Measurements from ENCODE around the gene GLRX2.

Gene GLRX2

GRCh38 chr1:193111641-193112090 is 6.5 kb upstream of the GLRX2 start:
- peak; percentile 64 for DNase-seq (ENCODE audit: low spot score)

GRCh38 chr1:193110864-193111263 is 5.7 kb upstream of the GLRX2 start:
- no peak for DNase-seq (ENCODE audit: low spot score)

- DNase-seq (ENCODE audit: low spot score): no peak
Measured at GRCh38 chr1:193110246-193110645, 5.0 kb upstream of the GLRX2 start.

- no peak for DNase-seq (ENCODE audit: low spot score)
Measured at GRCh38 chr1:193109619-193110018, 4.4 kb upstream of the GLRX2 start.

- DNase-seq (ENCODE audit: low spot score): no peak
Measured at GRCh38 chr1:193108471-193108870, 3.3 kb upstream of the GLRX2 start.

GRCh38 chr1:193105821-193106177 is 585 bp upstream of the GLRX2 start:
- DNase-seq (ENCODE audit: low spot score): no peak

GRCh38 chr1:193104502-193104906 is 710 bp downstream of the GLRX2 start:
- DNase-seq (ENCODE audit: low spot score): peak; percentile 39

GRCh38 chr1:193103759-193104501 is 1.3 kb downstream of the GLRX2 start:
- DNase-seq (ENCODE audit: low spot score): no peak

- no peak for DNase-seq (ENCODE audit: low spot score)
Measured at GRCh38 chr1:193102662-193103061, 2.6 kb downstream of the GLRX2 start.

GRCh38 chr1:193094112-193094511 is 11.1 kb downstream of the GLRX2 start:
- DNase-seq (ENCODE audit: low spot score): no peak

GRCh38 chr1:193090865-193091264 is 14.3 kb downstream of the GLRX2 start:
- DNase-seq (ENCODE audit: low spot score): no peak

GRCh38 chr1:193087893-193088292 is 17.3 kb downstream of the GLRX2 start:
- no peak for DNase-seq (ENCODE audit: low spot score)

- no peak for DNase-seq (ENCODE audit: low spot score)
Measured at GRCh38 chr1:193086342-193086741, 18.9 kb downstream of the GLRX2 start.

- DNase-seq (ENCODE audit: low spot score): no peak
Measured at GRCh38 chr1:193085263-193085662, 20.0 kb downstream of the GLRX2 start.

GRCh38 chr1:193083365-193084088 is 21.7 kb downstream of the GLRX2 start:
- no peak for DNase-seq (ENCODE audit: low spot score)

- DNase-seq (ENCODE audit: low spot score): no peak
Measured at GRCh38 chr1:193079187-193079586, 26.0 kb downstream of the GLRX2 start.

- DNase-seq (ENCODE audit: low spot score): no peak
Measured at GRCh38 chr1:193077991-193078390, 27.2 kb downstream of the GLRX2 start.

- no peak for DNase-seq (ENCODE audit: low spot score)
Measured at GRCh38 chr1:193070942-193071341, 34.3 kb downstream of the GLRX2 start.

GRCh38 chr1:193070386-193070753 is 34.8 kb downstream of the GLRX2 start:
- no peak for DNase-seq (ENCODE audit: low spot score)

GRCh38 chr1:193069748-193070385 is 35.3 kb downstream of the GLRX2 start:
- DNase-seq (ENCODE audit: low spot score): no peak

GRCh38 chr1:193068013-193068412 is 37.2 kb downstream of the GLRX2 start:
- DNase-seq (ENCODE audit: low spot score): no peak

- no peak for DNase-seq (ENCODE audit: low spot score)
Measured at GRCh38 chr1:193066606-193067005, 38.6 kb downstream of the GLRX2 start.

- DNase-seq (ENCODE audit: low spot score): no peak
Measured at GRCh38 chr1:193065954-193066353, 39.3 kb downstream of the GLRX2 start.

All from LoVo (cell line).